IPS-NIHi7 (cell line): ENCODE data around the gene FOXP4.
A peak's percentile ranks its signal among the peaks of the same experiment; 100 is the strongest.

Source experiments
- DNase-seq: peaks from one replicate; pipeline ENCODE4 v3.0.0; 2012; ENCODE audit warnings: mixed read lengths; ENCODE audit errors: extremely low spot score

The FOXP4 gene

GRCh38 chr6:41545703-41546474 lies at the start of gene FOXP4:
TSS of gene FOXP4 (plus strand) at chr6:41546381. CDS start at chr6:41565761, 19,380 bp downstream.
- DNase-seq: peak; percentile 87

GRCh38 chr6:41497573-41497972 lies 48.6 kb upstream of the FOXP4 start:
- no peak for DNase-seq

GRCh38 chr6:41497994-41498393 lies 48.2 kb upstream of the FOXP4 start:
- no peak for DNase-seq

- DNase-seq: no peak
These were observed 47.1 kb upstream of the FOXP4 start for GRCh38 chr6:41498968-41499599.

- no peak for DNase-seq
These were observed 45.6 kb upstream of the FOXP4 start for GRCh38 chr6:41500561-41500960.

GRCh38 chr6:41502566-41502916 lies 43.6 kb upstream of the FOXP4 start:
- DNase-seq: no peak

- peak; percentile 76 for DNase-seq
These were observed 43.1 kb upstream of the FOXP4 start for GRCh38 chr6:41502917-41503671.

GRCh38 chr6:41503827-41504465 lies 42.2 kb upstream of the FOXP4 start:
- peak; percentile 41 for DNase-seq

- peak; percentile 31 for DNase-seq
These were observed 41.6 kb upstream of the FOXP4 start for GRCh38 chr6:41504466-41505121.

GRCh38 chr6:41505122-41506049 lies 40.8 kb upstream of the FOXP4 start:
- DNase-seq: peak; percentile 65

GRCh38 chr6:41508479-41508878 lies 37.7 kb upstream of the FOXP4 start:
- DNase-seq: no peak

GRCh38 chr6:41509580-41509979 lies 36.6 kb upstream of the FOXP4 start:
- no peak for DNase-seq

- DNase-seq: no peak
These were observed 34.6 kb upstream of the FOXP4 start for GRCh38 chr6:41511443-41512060.

- DNase-seq: no peak
These were observed 34.0 kb upstream of the FOXP4 start for GRCh38 chr6:41512146-41512701.

- no peak for DNase-seq
These were observed 30.2 kb upstream of the FOXP4 start for GRCh38 chr6:41515995-41516394.

GRCh38 chr6:41518118-41518517 lies 28.1 kb upstream of the FOXP4 start:
- peak; percentile 65 for DNase-seq

- DNase-seq: no peak
These were observed 26.9 kb upstream of the FOXP4 start for GRCh38 chr6:41519305-41519744.

- DNase-seq: peak; percentile 46
These were observed 26.2 kb upstream of the FOXP4 start for GRCh38 chr6:41519745-41520699.
